NCI-H2171 (cell line): ENCODE results near the gene PRKCD.

Experiments used
- DNase-seq: peaks from one replicate; lab custom pipeline; 2025; lab: John Stamatoyannopoulos, UW

PRKCD gene

GRCh38 chr3:53155760-53156159, 5.2 kb upstream of the PRKCD start:
- no peak for DNase-seq

- DNase-seq = no peak
These were observed 4.6 kb upstream of the PRKCD start for GRCh38 chr3:53156368-53156834.

- no peak for DNase-seq
These were observed 2.9 kb upstream of the PRKCD start for GRCh38 chr3:53157974-53158580.

DNA sequence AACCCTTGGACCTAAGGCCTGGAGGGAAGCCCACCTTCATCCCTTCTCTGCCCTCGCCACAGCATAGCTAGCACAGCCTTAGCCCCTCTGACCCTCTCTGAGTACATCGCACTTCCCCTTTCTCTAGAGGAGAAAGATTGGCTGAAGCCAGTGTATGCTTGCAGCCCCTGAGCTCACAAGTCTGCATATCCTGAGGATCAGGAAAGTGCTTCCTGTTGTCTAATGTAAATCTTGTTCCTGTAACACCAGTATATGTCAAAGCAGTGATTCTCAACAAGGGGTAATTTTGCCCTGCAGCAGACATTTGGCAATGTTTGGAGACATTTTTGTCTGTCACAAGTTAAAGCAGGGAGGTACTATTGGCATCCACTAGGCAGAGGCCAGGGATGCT, 2.2 kb upstream of the PRKCD start:
- no peak for DNase-seq

DNA sequence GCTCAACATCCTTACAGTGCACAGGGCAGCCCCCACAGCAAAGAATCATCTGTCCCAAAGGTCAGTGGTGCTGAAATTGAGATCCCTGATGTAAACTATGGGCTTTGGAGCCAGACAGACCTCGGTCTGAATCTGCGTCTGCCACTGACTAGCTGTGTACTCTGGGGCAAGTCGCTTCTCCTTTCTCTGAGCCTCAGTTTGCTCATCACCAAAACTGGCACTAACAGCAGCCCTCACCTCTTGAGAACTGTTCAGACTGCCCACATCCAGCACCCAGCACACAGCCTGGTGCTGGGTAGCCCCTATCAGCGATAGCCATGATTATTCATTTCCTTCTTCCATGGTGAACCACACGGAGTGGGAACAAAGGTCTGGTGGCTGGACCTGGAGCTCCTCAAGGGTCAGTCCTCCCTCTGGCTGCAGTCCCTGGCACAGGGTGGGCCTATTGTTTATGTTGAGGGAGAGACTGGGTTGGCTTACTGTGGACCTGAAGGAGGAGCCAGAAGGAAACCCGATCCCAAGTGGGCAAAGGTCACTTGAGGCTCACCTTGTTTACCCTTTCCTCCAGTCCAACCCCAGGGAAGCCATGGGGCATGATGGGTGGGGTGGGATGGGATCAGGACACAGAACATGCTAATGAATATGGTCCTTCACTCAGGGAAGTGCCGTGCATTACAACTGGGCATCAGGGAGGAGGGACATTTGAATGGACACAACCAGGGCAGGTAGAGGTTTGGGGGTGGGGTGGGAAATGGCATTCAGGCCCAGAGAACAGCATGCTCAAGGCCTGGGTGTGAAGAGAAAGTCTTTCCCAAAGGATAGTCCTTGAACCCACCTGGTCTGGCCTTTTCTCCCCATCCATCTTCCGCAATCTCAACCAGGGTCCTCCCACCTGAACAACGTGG, 1.6 kb upstream of the PRKCD start:
- no peak for DNase-seq

DNA sequence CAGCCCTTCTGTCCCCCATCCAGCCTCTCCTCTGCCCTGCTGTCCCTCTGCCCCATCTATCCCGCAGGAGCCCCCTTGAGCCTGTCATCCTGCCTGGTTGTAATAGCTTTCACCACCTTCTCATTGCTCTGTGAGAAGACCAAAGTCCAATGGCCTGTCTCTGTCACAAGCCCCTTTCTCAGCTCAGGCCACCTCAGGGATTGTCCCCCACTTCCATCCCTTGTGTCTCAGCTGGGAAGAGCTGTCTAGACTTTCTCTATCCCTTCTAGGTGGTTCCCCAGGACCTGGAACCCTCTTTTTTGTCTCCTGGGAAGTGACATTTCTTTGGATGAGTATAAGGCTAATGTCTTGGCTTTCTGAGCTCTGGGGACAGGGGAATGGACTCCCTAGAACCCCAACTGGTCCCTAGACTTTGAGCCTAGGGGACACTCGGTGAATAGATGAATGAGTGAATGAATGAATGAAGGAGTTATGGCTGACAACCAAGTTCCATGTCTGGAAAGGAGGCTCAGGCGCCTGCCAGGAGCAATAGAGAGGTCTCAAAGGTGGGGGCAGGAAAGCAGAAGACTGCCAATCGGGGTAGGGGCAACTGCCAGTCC, 849 bp upstream of the PRKCD start:
- DNase-seq = no peak

DNA sequence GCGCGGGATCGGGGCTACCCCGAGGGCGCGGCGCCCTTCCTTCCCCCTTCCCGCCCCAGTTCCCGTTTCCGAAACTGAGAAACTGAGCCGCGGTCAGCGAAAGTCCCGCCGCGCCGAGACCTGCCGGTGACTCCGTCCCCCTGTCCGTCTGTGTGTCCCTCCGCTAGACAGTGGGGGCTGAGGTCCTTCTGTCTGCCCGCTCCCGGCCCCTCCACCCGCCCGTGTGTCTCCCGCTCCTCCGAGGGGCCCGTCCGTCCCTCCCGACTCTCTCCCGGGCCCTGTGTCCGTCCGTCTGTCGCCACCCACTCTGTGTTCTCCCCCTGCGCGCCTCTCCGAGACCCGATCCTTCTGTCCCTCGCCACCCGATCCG, 426 bp downstream of the PRKCD start:
- no peak for DNase-seq

- DNase-seq = peak; percentile 3
These were observed 1.0 kb downstream of the PRKCD start for GRCh38 chr3:53161820-53162671.

GRCh38 chr3:53162672-53163443, 1.8 kb downstream of the PRKCD start:
- DNase-seq = no peak

DNA sequence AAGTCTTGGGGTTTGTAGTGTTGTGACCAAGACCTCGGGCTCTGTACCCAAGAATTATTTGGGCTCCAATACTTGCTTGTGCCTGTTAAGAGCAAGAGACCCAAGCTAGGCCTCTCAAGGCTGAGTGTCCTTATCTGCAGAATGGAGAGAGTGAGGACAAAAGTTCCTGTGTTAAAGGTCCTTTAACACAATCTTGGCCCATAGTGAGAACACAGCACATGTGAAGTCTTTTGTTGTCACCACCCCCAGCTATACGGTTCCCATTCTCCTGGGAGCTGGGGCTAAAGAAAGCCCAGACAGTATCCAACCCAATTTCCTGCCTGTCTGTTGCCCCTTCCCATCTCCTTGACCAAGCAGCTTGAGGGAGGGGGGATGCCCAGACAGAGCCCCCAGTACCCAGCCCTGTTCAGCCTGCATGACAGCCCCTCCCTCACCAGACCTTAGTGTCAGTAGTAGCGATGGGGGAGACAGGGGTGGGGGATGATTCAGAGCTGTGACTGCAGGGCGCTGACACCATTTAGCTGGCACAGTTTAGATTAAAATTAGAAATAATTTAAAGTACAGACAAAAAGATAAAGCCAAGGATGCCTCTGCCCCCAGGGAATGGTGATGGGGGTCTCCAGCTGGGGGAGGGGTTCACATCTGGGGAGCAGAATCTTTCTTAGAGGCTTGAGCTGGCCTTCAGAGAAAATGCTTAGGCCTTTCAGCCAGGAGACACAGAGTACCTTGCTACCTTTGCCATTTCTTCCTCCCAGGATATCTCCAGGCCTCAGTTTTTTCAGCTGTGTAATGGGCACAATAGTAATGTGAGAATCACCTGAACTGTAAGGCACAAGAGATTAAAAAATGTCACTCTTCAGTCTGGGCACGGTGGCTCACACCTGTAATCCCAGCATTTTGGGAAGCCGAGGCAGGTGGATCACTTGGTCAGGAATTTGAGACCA, 2.7 kb downstream of the PRKCD start:
- no peak for DNase-seq

DNA sequence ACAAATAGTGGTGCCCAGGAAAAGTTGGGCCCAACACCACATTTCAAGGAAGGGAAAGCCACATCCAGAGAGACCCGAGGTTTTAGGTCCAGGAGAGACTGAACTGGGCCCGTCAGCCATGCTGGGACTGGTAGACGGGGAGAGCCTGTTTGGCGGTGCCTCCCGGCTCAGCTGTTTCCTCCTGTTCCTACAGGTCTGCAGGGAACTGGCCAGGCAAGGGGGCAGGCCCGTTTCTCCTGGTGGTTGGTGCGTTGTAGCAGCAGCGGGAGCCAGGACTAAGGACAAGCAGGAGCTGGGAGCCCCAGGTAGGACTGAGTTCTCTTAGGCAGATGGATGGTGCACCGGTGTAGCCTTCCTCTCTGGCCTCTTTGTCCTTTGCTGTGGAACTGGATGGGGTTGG, 3.9 kb downstream of the PRKCD start:
- no peak for DNase-seq

- DNase-seq = no peak
These were observed 5.2 kb downstream of the PRKCD start for GRCh38 chr3:53166206-53166605.

GRCh38 chr3:53166781-53167291, 5.8 kb downstream of the PRKCD start:
- DNase-seq = no peak

DNA sequence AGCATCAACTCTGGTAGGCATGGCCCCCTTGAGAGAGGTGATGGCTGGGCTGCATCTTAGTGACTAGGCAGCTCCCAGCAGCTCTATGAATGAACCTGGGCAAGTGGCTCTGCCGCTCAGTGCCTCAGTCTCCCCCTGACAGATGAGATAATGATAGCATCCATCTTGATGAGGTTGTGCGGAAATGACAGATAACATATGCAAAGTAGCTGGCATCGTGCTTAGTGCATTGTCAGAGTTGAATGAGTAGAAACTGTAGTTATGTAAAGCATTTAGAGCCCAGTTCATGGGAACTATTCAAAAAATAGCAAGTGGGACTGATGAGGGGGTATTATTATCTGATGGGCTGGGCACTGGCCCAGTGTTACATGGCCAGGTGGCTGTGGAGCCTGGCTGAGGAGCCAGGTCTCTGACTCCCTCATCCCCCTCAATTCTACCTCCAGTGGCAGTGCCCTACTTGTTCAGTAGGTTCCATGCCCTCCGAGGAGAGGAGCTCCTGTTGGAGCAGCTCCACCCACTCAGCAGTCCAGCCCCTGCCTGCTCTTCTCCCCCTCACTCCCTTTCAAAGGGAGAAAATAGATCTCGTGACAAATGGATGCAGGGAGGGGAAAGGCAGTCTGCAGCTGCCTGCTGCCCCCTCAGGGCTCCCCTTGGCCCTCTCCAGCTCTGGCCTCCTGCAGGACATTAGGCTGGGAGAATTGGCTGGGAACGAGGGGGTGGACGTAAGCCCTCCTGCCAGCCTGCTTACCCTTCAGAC, 6.6 kb downstream of the PRKCD start:
- no peak for DNase-seq

DNA sequence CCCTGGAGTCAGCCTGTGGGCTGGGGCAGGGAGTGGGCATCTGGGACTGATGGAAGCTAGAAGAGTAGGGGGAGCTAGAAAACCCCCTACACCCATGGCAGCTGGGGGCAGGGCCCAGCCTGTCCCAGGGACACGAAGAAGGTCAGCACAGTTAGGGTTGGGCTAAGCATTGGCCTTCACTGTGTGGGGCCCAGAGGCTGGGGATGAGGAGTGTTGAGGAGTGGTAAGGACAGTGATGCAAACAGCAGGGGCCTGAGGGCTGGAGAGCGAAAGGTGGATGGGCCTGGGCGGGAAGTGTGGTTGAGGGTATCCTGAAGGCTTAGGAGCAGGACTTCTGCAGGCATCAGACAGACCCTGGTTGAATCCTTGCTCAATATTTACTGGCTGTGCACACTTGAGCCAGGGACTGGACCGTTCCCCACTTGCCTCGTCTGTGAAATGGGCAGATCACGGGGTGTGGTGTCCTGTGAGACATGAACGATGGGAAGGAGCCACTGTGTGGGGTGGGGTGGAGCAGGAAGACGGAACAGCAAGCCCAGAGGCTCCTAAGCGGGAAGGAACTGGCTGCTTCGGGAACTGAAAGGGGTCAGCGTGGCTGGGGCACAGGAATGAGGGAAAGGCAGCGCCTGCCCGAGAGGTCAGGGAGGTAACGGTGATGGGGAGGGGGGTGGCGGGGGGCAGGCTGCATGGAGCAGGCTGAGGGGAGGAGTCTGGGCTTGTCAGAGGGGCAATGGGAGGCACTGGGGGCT, 7.3 kb downstream of the PRKCD start:
- DNase-seq = no peak

- DNase-seq = no peak
These were observed 8.2 kb downstream of the PRKCD start for GRCh38 chr3:53169045-53169831.

DNA sequence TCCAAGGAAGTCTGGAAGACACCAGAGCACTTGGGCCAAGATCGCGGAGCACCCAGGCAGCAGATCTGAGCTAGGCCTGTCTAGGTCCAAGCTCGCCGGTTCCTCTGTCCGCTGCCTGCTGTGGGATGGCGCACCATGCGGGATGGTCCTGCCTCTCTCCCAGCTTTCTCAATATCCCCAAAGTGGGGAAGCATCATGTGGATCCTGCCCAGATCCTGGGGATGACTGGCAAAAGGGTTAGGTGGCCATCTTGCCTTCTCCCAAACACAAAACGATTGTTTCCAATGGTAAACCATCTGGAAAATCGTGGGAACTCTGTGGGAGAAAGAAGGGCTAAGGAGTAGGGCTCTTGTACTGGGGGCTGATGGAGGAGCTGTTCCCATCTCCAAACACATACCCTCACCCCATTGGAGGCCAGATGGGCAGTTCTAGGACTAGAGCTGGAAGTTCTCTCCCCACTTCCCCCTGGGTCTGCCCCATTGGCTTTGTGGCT, 8.9 kb downstream of the PRKCD start:
- no peak for DNase-seq
